Cardiac fibroblast (primary cell): Measurements from ENCODE around the gene PCCA.
A peak's percentile ranks its signal among the peaks of the same experiment; 100 is the strongest.

Experiments used
- DNase-seq, 2 donors: peaks; one replicate each; pipeline versions ENCODE4 v3.0.0 to v3.0.0-alpha.2; 2010; ENCODE audit warnings: low read depth in 2 of 2
- H3K4me3 ChIP-seq, 2 donors: replicated peaks in 1 of 2; 1 replicate in 1 of 2; 2 replicates in 1 of 2; pipeline ENCODE4 v1.5.1; 2011; ENCODE audit warnings: low read depth in 2 of 2, low read length in 2 of 2, mild to moderate bottlenecking in 2 of 2, moderate library complexity in 1 of 2
- TF ChIP-seq, protein P1 (sequence below): IDR thresholded peaks from one replicate; pipeline ENCODE4 v1.5.1; 2011; ENCODE audit warnings: low read depth, mild to moderate bottlenecking, low read length, inconsistent platforms

PCCA gene

DNA sequence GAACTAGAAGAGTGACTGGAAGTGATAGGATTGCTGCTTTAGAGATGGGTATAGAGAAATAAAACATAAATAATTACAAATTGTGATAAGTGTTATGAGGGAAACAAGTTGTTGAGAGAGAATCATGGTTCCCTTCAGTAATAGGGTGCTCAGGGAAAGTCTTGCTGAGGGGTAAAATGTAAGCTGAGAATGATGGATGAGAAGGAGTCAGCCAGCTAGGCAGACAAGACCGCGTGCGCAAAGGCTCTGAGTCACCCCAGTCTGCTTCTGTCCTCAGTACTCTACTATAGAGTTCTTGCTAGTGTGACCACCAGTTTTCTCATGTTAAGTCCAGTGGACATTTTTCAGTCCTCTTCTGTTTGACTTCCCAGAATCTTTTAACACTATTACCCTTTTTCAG is 39.5 kb downstream of the PCCA start:
- DNase-seq: peak; percentile 12 to 29
- no peak overlapping the region for H3K4me3 ChIP-seq
- TF ChIP-seq, protein P1, sequence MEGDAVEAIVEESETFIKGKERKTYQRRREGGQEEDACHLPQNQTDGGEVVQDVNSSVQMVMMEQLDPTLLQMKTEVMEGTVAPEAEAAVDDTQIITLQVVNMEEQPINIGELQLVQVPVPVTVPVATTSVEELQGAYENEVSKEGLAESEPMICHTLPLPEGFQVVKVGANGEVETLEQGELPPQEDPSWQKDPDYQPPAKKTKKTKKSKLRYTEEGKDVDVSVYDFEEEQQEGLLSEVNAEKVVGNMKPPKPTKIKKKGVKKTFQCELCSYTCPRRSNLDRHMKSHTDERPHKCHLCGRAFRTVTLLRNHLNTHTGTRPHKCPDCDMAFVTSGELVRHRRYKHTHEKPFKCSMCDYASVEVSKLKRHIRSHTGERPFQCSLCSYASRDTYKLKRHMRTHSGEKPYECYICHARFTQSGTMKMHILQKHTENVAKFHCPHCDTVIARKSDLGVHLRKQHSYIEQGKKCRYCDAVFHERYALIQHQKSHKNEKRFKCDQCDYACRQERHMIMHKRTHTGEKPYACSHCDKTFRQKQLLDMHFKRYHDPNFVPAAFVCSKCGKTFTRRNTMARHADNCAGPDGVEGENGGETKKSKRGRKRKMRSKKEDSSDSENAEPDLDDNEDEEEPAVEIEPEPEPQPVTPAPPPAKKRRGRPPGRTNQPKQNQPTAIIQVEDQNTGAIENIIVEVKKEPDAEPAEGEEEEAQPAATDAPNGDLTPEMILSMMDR: no peak

DNA sequence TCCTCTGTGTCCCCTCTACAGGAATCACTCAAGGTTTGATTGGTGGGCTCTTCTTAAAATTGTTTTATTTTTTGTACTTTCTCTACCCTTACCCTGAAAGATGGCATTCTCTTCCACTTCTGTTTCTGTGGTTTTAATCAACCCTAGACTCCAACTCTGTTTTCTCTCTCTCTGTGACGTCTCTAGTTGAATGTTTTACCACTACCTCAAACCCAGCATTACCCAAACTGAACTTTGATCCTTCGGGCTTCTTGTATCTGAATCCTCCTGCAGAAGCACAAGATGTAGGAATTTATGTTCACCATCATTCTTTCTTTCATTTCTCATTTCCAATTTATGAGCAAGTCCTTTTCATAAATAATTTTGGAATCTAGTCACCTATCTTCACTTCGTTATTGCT is 39.9 kb downstream of the PCCA start:
- DNase-seq: no peak
- H3K4me3 ChIP-seq: no peak overlapping the region
- TF ChIP-seq, protein P1: no peak

DNA sequence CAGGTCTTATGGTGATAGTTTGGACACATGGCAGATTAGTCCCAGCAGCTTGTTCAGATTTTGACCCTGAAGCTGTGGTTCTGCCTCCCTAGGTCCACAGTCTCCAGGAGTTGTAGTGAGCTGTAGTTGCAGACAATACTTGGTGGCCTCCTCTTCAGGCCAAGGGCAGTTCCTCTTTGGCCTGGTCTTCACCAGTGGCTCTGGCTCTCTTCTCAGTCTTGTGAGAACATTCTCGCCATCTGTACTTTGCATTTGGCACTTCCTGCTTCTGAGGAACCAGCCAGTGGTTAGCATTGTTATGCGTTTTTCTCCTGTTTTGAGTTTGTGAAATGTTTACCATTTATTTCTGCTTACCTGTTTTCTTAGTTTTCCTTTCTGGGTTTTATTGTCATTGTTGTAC is 40.7 kb downstream of the PCCA start:
- peak; percentile 18 for DNase-seq
- TF ChIP-seq, protein P1: no peak
- H3K4me3 ChIP-seq: no peak overlapping the region

DNA sequence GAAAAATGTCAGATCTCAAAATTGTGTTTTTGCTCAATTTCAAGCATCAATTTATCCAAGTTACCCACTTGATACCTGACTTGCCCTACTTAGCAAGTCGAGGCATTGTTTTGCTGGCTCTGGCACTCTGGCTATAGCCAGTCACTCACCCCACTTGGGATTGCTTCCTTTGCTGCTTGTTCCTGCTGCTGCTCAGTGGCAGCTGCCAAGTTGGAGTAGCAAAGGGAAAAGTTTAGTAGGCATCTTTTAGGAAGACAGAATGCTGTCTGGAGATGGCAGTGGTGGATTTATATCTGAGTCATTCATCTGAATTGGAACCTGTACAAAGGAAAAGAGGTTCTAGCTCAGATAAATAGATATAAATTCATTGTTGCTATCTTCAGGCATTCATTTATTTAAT is 41.2 kb downstream of the PCCA start:
- peak; percentile 27 to 31 for DNase-seq
- H3K4me3 ChIP-seq: no peak overlapping the region
- TF ChIP-seq, protein P1: no peak

DNA sequence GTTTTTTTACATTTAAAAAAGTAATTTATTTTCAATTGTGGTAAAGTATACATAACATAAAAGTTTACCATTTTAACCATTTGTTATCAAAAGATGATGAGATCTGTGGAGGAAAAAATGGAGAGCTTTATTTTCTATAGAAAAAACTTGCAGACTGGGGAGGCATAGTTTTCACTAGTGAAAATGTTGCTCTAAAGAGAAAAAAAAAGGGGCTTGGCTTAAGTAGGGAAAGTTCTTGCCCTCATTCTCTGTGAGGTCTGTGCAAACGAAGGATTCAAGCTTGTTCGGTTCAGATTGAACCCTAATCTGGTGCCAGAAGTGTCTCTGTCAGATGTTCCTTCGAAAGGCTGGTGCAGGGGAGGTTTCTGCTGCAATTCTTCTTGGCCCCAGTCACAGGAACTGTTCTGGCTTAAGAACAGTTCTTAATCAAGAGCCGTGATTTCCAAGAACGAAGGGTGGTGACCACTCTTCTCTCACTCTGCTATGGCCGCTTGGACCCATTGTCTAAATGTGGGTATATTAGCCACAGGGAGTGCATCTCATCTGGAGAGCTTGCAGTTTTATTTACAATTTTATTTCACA is 42.1 kb downstream of the PCCA start:
- TF ChIP-seq, protein P1: no peak
- no peak overlapping the region for H3K4me3 ChIP-seq
- DNase-seq: peak; percentile 12 to 66

DNA sequence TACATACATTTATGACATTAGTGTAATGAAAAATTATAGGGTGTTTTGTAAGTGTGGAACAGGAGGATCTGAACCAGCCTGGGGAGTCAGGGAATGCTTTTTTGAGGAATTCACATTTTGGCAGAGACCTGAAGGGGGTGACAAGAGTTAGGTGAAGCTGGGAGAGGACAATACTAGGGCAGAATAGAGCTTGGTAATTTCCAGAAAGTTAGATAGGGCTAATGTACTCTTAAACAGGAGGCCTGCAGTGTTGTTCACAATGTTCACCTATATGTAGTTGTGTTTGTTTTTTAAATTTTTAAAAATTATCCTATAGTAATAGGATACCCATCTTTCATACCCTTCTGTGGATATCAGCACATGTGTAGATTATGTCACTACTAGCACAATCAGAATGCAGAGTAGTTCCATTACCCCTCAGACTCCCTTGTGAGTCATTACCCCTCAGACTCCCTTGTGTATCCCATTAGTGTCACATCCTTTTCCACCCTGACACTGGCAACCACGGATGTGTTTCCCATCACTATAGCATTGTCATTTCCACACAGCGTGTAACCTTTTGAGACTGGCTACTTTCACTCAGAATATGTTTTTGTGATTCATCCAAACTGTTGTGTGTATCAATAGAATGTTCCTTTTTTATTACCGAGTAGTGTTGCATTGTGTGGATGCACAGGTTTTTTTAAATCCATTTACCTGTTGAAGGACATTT is 43.1 kb downstream of the PCCA start:
- DNase-seq: peak; percentile 70 to 97
- no peak overlapping the region for H3K4me3 ChIP-seq
- TF ChIP-seq, protein P1: no peak
